ENCODE measurements around the gene ZNF598.

GRCh38 chr16:1997494-1998359 lies 11.9 kb downstream of the ZNF598 start:
- TF ChIP-seq ZFX (IDR thresholded peaks at IDR 0.05; ENCODE audit: borderline replicate concordance), result no peak
- TF ChIP-seq CTCF (IDR thresholded peaks at IDR 0.05), result no peak

All from 22Rv1 (cell line).